VCaP (cell line): Measurements from ENCODE around the gene EXOC6.

Experiments used
- H3K27ac ChIP-seq: fragments of 450-650 bp; 2 replicates; pipeline ENCODE4 v1.5.1; 2017
- TF ChIP-seq, protein P1 (sequence below): fragments of 450-650 bp; conservative IDR thresholded peaks from 2 replicates; pipeline ENCODE4 v1.5.1; 2017; ENCODE audit warnings: mild to moderate bottlenecking, moderate library complexity

The EXOC6 gene

DNA sequence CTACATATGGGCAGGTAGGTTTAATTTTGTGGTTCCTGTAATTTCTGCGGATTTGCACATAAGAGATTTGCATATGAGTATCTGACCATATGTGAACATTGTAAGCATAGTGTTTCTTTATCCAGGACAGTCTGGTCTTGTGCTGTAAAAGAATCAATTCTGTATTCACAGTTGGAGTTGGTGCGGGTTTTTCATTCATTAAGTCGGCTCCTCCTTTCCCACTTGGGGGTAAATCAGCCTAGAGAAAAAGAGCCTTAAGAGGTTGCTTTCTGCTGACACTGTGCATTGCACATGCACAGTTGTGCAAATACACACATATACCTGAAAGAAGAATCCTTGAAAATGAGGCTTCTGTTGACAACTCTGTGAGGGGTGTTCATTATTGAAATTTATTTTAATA is 206.2 kb downstream of the EXOC6 start:
- TF ChIP-seq, protein P1, sequence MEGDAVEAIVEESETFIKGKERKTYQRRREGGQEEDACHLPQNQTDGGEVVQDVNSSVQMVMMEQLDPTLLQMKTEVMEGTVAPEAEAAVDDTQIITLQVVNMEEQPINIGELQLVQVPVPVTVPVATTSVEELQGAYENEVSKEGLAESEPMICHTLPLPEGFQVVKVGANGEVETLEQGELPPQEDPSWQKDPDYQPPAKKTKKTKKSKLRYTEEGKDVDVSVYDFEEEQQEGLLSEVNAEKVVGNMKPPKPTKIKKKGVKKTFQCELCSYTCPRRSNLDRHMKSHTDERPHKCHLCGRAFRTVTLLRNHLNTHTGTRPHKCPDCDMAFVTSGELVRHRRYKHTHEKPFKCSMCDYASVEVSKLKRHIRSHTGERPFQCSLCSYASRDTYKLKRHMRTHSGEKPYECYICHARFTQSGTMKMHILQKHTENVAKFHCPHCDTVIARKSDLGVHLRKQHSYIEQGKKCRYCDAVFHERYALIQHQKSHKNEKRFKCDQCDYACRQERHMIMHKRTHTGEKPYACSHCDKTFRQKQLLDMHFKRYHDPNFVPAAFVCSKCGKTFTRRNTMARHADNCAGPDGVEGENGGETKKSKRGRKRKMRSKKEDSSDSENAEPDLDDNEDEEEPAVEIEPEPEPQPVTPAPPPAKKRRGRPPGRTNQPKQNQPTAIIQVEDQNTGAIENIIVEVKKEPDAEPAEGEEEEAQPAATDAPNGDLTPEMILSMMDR: no peak

DNA sequence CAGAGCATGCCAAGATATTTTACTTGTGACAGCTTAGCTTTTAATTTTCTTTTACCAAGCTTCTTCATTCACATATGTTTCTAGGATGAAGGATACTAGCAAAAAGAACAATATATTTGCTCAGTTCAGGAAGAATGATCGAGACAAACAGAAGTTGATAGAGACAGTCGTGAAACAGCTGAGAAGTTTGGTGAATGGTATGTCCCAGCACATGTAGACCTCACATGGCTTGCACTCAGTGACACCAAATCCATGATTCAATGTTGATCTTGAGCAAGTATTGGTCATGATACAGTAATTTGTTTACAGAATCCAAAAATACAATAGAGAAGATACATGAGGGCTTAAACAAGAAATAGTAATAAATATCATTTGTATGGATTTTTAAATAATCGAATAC is 209.8 kb downstream of the EXOC6 start:
- TF ChIP-seq, protein P1: no peak
- H3K27ac ChIP-seq: no peak overlapping the region

More for the DNA sequence above, 206.2 kb downstream of the EXOC6 start:
- no peak overlapping the region for H3K27ac ChIP-seq

DNA sequence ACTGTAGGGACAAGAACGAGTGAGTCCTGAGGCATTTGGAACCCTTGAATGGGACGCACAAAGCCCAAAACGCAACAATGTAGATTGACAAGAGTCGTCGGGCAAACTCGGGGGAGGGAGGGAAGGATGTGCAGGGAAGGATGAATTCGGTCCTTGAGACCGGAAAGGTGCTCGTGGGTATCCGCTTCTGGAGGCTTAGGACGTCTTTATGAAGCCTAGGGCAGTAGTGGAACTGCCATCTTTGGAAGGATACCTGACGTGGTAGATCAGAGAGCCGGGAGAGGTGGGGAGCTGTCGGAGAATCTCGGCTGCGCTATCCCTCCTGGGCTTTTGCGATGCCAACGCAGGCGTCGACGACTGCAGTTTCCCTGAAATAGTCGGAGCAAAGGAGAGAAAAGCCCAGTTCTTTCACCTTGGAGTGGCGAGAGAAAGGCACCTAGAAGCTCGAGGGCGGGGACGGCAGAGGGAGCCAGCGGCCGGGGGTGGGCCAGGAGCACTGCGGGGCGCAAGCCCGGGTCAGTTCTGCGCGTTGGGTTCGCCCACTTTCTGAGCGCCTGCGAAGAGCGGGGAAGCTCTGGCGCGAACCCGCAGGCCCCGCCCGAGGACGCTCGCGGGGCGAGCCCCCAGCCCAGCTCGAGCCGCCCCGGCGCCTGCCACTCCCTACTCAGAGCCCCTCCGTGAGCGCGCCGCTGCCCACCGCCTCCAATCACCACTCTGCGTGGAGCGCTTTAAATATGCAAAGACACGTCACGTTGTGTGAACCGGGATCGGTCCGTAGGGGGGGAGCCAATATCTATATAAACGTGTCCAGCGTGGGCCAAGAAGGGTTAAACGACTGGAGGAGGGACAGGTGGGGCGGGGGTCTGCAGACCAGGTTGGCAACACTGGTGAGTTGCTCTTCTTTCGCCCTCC is 211.9 kb downstream of the EXOC6 start, which contains the start of gene CYP26C1:
Gene CYP26C1 (plus strand): TSS at position 824 of the 912 bp plus-strand sequence. CDS start 466 bp downstream, outside the sequence.
- H3K27ac ChIP-seq: no peak within 1 kb of the TSS
- TF ChIP-seq, protein P1: no peak

DNA sequence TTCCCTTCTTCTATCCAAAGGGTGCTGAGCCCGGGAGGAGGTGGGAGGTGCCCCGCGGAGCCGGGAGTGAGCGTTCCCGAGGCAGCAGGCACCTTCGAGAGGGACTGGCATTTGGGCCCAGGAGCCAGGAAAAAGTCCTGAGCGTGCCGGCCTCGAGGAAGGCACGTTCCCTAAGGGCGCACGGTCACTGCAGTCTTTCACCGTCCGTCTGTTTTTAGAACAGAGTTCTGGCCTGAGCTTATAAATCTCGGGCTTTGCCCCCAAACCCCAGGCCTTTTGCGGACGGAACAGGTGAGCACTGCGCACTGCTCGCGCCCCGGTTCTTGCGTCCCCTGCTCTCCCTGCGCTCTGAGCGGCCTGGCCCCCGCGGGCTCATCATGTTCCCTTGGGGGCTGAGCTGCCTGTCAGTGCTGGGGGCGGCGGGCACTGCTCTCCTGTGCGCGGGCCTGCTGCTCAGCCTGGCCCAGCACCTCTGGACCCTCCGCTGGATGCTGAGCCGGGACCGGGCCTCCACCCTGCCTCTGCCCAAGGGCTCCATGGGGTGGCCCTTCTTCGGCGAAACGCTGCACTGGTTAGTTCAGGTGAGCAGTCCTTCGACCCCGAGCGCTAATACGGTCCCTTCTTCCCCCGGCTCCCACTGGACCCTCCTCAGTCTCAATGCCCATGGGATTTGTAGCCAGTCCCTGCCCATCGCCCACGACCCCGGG is 212.7 kb downstream of the EXOC6 start:
- TF ChIP-seq, protein P1: no peak

DNA sequence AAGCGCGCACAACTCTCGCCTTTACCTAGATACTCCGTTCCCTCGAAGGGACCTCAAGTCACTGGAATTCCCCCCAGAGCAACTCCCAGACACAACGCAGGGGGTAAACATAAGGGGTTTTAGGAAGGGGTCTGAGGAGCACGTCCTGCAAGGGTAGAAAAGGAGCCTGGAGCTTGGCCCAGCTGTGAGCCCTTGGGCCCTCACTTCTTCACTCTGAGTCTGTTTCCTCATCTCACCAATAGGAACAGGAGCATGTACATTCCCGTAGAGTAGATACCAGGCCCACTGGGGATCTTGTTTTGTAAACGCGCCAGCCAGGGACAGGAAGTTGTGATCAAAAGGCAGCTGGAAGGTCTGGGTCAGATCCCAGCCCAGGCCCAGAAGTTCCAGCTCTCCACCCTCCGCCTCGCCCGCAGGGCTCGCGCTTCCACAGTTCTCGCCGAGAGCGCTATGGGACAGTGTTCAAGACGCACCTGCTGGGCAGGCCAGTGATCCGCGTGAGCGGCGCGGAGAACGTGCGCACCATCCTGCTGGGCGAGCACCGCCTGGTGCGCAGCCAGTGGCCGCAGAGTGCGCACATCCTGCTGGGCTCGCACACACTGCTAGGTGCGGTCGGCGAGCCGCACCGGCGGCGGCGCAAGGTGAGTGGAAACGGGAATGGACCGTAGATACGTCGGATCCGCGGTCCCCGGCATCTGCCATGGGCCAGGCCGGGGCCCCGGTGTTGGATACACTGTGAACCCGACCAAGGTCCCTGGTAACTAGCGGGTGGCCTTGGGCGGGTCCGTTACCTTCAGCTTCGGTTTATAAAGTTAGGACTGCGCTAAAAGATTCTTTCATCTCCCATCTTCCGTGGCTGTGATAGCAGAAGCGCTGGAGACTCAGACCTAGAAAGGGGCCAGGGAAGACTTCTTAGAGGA is 213.5 kb downstream of the EXOC6 start:
- TF ChIP-seq, protein P1: no peak
- no peak overlapping the region for H3K27ac ChIP-seq

More for the DNA sequence above, 212.7 kb downstream of the EXOC6 start:
- no peak overlapping the region for H3K27ac ChIP-seq

DNA sequence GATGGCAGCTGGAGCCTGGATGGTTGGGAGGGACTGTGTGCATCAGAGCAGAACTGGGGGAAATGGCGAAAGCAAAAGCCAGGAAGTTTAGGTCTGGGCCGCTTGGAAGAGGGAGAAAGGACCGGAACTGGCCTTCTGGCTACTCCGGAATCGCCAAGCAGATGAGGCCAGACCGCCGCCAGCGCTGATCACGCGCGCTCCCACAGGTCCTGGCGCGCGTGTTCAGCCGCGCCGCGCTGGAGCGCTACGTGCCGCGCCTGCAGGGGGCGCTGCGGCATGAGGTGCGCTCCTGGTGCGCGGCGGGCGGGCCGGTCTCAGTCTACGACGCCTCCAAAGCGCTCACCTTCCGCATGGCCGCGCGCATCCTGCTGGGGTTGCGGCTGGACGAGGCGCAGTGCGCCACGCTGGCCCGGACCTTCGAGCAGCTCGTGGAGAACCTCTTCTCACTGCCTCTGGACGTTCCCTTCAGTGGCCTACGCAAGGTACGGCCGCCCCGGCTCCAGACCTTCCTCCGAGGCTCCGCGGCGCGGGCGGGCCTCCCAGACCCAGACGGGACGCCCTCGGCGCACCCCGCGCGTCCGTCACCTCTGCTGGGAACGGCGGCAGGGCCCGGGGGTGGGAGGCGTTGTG is 214.3 kb downstream of the EXOC6 start:
- TF ChIP-seq, protein P1: no peak
- H3K27ac ChIP-seq: no peak overlapping the region
